HEK293T (cell line): ENCODE data around the gene PLA2G4C.

Experiments used
- ARNT ChIP-seq: fragments of 450-650 bp; IDR thresholded peaks from 2 replicates; pipeline ENCODE4 v1.6.1; 2017; ENCODE audit warnings: mild to moderate bottlenecking
- BHLHE40 ChIP-seq: fragments of 450-650 bp; IDR thresholded peaks from 2 replicates; pipeline ENCODE4 v1.6.1; 2016; ENCODE audit warnings: mild to moderate bottlenecking, moderate library complexity, borderline replicate concordance
- ELF4 ChIP-seq: fragments of 450-650 bp; IDR thresholded peaks from 2 replicates; pipeline ENCODE4 v1.6.1; 2017; ENCODE audit warnings: antibody characterized with exemption
- FOXA1 ChIP-seq: fragments of 450-650 bp; IDR thresholded peaks from 2 replicates; pipeline ENCODE4 v1.6.1; 2016; ENCODE audit warnings: mild to moderate bottlenecking
- FOXM1 ChIP-seq: fragments of 450-650 bp; IDR thresholded peaks from 2 replicates; pipeline ENCODE4 v1.6.1; 2017; ENCODE audit warnings: mild to moderate bottlenecking, borderline replicate concordance
- SUZ12 ChIP-seq: fragments of 450-650 bp; IDR thresholded peaks from 2 replicates; pipeline ENCODE4 v1.6.1; 2016; ENCODE audit warnings: mild to moderate bottlenecking
- TARDBP ChIP-seq: fragments of 450-650 bp; IDR thresholded peaks from 2 replicates; pipeline ENCODE4 v1.6.1; 2016

GRCh38 chr19:48010932-48011758 is 99.5 kb downstream of the PLA2G4C start:
- TF ChIP-seq FOXM1 (no peak), BHLHE40 (no peak), FOXA1 (no peak), SUZ12 (no peak), ARNT (no peak), TARDBP (no peak), ELF4 (no peak)
